A673 (cell line): ENCODE results near the gene A2M. TPM values are rescaled to one million over a fixed set of nuclear protein-coding genes. Genes with fewer than 3 reads are reported as not detected.

Experiments
- BruUV-seq: library from RNA; stranded (reverse); fragments of 400-500 nt; replicated peaks from 2 replicates; lab custom pipeline; 2021; lab: Mats Ljungman, UMichigan
- CTCF ChIA-PET: fragments of 300-600 bp; sonication (Branson Sonifier 250); formaldehyde crosslinking; loops from one replicate; lab custom pipeline; 2022; ENCODE audit warnings: antibody characterized with exemption; lab: Charles Lee
- POLR2A ChIA-PET: fragments of 300-600 bp; sonication (Branson Sonifier 250); formaldehyde crosslinking; loops from one replicate; lab custom pipeline; 2022; ENCODE audit warnings: antibody characterized with exemption; ENCODE audit not compliant: low non-redundant PET; lab: Charles Lee
- DNase-seq: peaks from one replicate; pipeline ENCODE4 v3.0.0-alpha.2; 2015; ENCODE audit warnings: low spot score
- H3K27ac ChIP-seq: fragments of 200-600 bp; sonication (generic); 2 replicates; pipeline ENCODE4 v1.5.1; 2016; ENCODE audit warnings: mixed run types, low read depth, mild to moderate bottlenecking, mixed read lengths, antibody characterized with exemption, low read length; ENCODE audit not compliant: poor library complexity, severe bottlenecking
- H3K27me3 ChIP-seq: fragments of 200-600 bp; sonication (generic); replicated peaks from 2 replicates; pipeline ENCODE4 v1.6.1; 2017; ENCODE audit warnings: mixed run types, low read depth, mild to moderate bottlenecking, mixed read lengths, antibody characterized with exemption, low read length; ENCODE audit not compliant: insufficient read depth, poor library complexity
- H3K36me3 ChIP-seq: fragments of 200-600 bp; sonication (generic); 2 replicates; pipeline ENCODE4 v1.6.1; 2016; ENCODE audit warnings: mixed run types, mild to moderate bottlenecking, mixed read lengths, antibody characterized with exemption, low read length; ENCODE audit not compliant: insufficient read depth, poor library complexity, severe bottlenecking
- H3K4me1 ChIP-seq: fragments of 200-600 bp; sonication (generic); 2 replicates; pipeline ENCODE4 v1.6.1; 2017; ENCODE audit warnings: mixed run types, mild to moderate bottlenecking, mixed read lengths, antibody characterized with exemption, low read length; ENCODE audit not compliant: insufficient read depth, poor library complexity, severe bottlenecking
- H3K4me3 ChIP-seq: fragments of 200-600 bp; sonication (generic); 2 replicates; pipeline ENCODE4 v1.5.1; 2016; ENCODE audit warnings: low read depth, mixed run types, mild to moderate bottlenecking, mixed read lengths, low read length; ENCODE audit not compliant: poor library complexity, severe bottlenecking
- H3K9me3 ChIP-seq: fragments of 200-600 bp; sonication (generic); 2 replicates; pipeline ENCODE4 v1.6.1; 2016; ENCODE audit warnings: mixed run types, low read depth, mild to moderate bottlenecking, mixed read lengths, antibody characterized with exemption, low read length; ENCODE audit not compliant: poor library complexity, severe bottlenecking
- EZH2 ChIP-seq: fragments of 200-600 bp; sonication (generic); IDR thresholded peaks from 2 replicates; pipeline ENCODE4 v1.6.1; 2017; ENCODE audit warnings: borderline replicate concordance, low read depth, mild to moderate bottlenecking, mixed read lengths, antibody characterized with exemption, low read length; ENCODE audit not compliant: poor library complexity, severe bottlenecking
- intact Hi-C: fragments of 100-400 bp; cut with micrococcal nuclease; formaldehyde crosslinking; loops from one replicate; pipeline ENCODE4 v1.10.0; 2022; ENCODE audit not compliant: unreplicated experiment
- total RNA-seq: library from RNA; stranded (reverse); gene quantifications from 2 replicates; pipeline ENCODE4 v1.2.3, GENCODE V29; 2021
- TF ChIP-seq, protein P1 (sequence below): fragments of 300-800, 200-600 bp; sonication (generic); conservative IDR thresholded peaks from 2 replicates; pipeline ENCODE4 v1.5.1; 2017; ENCODE audit warnings: low read depth, mild to moderate bottlenecking, antibody characterized with exemption, low read length, moderate library complexity, mixed read lengths

Gene A2M
- total RNA-seq, 1 experiment from 2014 or later: 1.3 TPM

DNA sequence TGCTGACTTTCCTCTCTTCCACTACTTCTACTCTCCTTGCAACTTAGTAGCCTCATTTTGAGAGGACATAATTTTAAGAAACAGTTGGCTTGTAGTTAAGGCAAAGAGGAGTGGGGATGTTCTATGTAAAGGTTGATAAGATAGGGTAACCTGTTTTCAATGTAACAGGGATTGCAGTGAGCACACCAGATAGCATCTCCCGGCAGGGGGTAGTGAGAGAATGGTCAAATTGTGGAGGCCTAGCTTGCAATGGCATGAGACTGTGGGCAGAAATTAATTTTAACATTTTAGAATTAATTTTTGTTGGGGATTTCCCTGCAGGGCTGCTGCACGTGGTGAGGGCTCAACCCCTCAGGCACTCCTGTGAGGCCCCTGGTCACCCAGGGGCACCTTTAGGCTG lies 84.9 kb downstream of the A2M start:
- no peaks in the 10 kb centered on the region for H3K36me3 ChIP-seq
- H3K27me3 ChIP-seq: no peaks in the 10 kb centered on the region
- no peak for TF ChIP-seq EZH2
- TF ChIP-seq, protein P1, sequence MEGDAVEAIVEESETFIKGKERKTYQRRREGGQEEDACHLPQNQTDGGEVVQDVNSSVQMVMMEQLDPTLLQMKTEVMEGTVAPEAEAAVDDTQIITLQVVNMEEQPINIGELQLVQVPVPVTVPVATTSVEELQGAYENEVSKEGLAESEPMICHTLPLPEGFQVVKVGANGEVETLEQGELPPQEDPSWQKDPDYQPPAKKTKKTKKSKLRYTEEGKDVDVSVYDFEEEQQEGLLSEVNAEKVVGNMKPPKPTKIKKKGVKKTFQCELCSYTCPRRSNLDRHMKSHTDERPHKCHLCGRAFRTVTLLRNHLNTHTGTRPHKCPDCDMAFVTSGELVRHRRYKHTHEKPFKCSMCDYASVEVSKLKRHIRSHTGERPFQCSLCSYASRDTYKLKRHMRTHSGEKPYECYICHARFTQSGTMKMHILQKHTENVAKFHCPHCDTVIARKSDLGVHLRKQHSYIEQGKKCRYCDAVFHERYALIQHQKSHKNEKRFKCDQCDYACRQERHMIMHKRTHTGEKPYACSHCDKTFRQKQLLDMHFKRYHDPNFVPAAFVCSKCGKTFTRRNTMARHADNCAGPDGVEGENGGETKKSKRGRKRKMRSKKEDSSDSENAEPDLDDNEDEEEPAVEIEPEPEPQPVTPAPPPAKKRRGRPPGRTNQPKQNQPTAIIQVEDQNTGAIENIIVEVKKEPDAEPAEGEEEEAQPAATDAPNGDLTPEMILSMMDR: no peak
- no peak for DNase-seq
- ChIA-PET POLR2A (interaction anchor here (0.7 kb wide), 1 partner anchor 475 kb away, joined by 5 read pairs; no protein-coding TSS in a partner anchor), CTCF (no interaction called here)
- intact Hi-C loops: no loop called here
- BruUV-seq: no TSS peak
- H3K27ac ChIP-seq: no peak overlapping the region
- no peaks in the 10 kb centered on the region for H3K9me3 ChIP-seq
- H3K4me1 ChIP-seq: no peaks in the 10 kb centered on the region
- no peak overlapping the region for H3K4me3 ChIP-seq

DNA sequence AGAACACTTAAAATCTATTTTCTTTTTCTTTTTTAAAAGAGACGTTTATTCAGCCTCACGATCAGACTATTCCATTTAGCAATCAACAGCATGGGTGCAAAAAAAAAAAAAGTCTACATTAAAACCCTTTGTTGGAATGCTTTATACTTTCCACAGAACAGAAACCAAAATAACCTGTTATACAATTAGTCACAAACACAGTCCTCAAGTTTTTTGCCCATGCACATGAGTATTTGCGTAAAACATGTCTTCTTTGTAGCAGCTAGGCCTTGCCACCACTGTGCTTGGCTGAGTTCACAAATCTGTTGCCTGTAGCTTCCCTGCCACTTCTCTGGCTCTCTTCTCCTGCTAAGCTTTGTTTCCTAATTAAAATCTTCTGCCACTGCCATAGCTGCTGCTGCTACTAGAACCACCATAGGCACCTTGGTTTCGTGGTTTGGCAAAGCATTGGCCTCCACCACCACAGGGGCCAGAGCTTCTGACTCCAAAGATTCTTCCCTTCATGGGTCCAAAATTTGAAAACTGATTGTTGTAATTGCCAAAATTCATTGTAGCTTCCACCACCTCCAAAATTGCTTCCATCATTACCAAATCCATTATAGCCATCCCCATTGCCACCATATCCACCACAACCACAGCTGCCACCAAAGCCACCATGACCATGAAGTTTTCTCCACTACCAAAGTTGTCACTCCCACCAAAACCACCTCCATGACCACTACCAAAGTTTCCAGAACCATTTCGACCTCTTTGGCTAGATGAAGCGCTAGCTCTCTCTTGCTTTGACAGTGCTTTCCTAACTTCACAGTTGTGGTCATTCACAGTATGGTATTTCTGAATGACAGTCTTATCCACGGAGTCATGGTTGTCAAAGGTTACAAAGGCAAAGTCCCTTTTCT lies 88.3 kb downstream of the A2M start:
- TF ChIP-seq, protein P1: no peak
- TF ChIP-seq EZH2: no peak
- no TSS peak for BruUV-seq
- ChIA-PET CTCF (no interaction called here), POLR2A (interaction anchor here (0.6 kb wide), 1 partner anchor 48 kb away, joined by 6 read pairs; no protein-coding TSS in a partner anchor)
- Histone ChIP-seq H3K36me3 (no peaks in the 10 kb centered on the region), H3K4me1 (no peaks in the 10 kb centered on the region), H3K27me3 (no peaks in the 10 kb centered on the region), H3K9me3 (no peaks in the 10 kb centered on the region), H3K4me3 (no peak overlapping the region), H3K27ac (no peak overlapping the region)
- intact Hi-C loops: no loop called here
- DNase-seq: no peak

DNA sequence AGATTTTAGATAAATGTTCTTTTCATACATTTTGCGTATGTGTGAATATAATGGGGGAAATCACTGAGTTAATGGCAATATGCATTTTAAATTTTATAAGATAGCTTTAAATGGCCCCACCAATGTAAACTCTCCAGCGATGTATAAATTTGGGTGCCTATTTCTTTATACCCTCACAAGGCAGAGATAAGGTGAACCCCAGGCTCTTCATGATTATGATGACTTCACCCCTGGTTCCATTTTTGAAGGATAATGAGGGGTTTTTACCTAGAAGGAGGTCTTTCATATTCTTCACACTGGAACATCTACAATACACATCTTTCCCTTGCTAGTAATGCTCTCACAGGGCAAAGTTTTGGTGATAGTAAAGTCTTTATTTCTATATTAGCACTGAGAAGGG lies 91.2 kb downstream of the A2M start:
- TF ChIP-seq, protein P1: no peak
- no peak for TF ChIP-seq EZH2
- no peaks in the 10 kb centered on the region for H3K9me3 ChIP-seq
- no peak overlapping the region for H3K27ac ChIP-seq
- no peaks in the 10 kb centered on the region for H3K4me1 ChIP-seq
- no TSS peak for BruUV-seq
- POLR2A ChIA-PET: no interaction called here
- CTCF ChIA-PET: no interaction called here
- no peaks in the 10 kb centered on the region for H3K27me3 ChIP-seq
- no peak overlapping the region for H3K4me3 ChIP-seq
- H3K36me3 ChIP-seq: no peaks in the 10 kb centered on the region
- intact Hi-C loops: no loop called here
- DNase-seq: no peak
